GM12878 (cell line): ENCODE measurements around the gene RWDD4. TPM values are rescaled to one million over a fixed set of nuclear protein-coding genes. Genes with fewer than 3 reads are reported as not detected.

ENCODE experiments used
- ATAC-seq: fragments of 200-7000 bp; cut with Tn5 transposase; 3 replicates; pipeline ENCODE4 v1.9.1; 2020; ENCODE audit warnings: mild to moderate bottlenecking, moderate library complexity
- BruUV-seq: library from RNA; stranded (reverse); fragments of 400-500 nt; replicated peaks from 2 replicates; lab custom pipeline; 2021; lab: Mats Ljungman, UMichigan
- CTCF ChIA-PET: fragments of 300-600 bp; sonication (Branson Sonifier 250); formaldehyde crosslinking; extraction: SDS; loops from one replicate; lab custom pipeline; 2021; ENCODE audit warnings: inconsistent platforms; lab: Yijun Ruan, JAX
- POLR2A ChIA-PET: fragments of 350-600 bp; formaldehyde crosslinking; extraction: SDS; loops from one replicate; lab custom pipeline; 2021; ENCODE audit warnings: inconsistent platforms; lab: Charles Lee
- RAD21 ChIA-PET: fragments of 300-600 bp; sonication (Branson Sonifier 250); formaldehyde crosslinking; loops from one replicate; lab custom pipeline; 2023; ENCODE audit warnings: antibody characterized with exemption; ENCODE audit not compliant: unreplicated experiment; lab: Charles Lee
- SMC1A ChIA-PET: fragments of 300-600 bp; sonication (Branson Sonifier 250); formaldehyde crosslinking; loops from one replicate; lab custom pipeline; 2023; ENCODE audit not compliant: unreplicated experiment, uncharacterized antibody; lab: Charles Lee
- DNase-seq: peaks from one replicate; pipeline ENCODE4 v3.0.0-alpha.2; 2011; ENCODE audit warnings: low read depth, low spot score
- FAIRE-seq: peaks from 3 replicates; lab custom pipeline; 2011; peaks lifted over from hg19 to GRCh38; lab: Jason Lieb, UNC
- H2AFZ ChIP-seq: 2 replicates; pipeline ENCODE4 v1.6.0; 2011; ENCODE audit warnings: low read depth, low read length, control low read depth; ENCODE audit not compliant: control insufficient read depth
- H3K27ac ChIP-seq: 2 replicates; pipeline ENCODE4 v1.5.1; 2011; ENCODE audit warnings: control low read depth; ENCODE audit not compliant: control insufficient read depth, insufficient read depth
- H3K27me3 ChIP-seq, 2 experiments: replicated peaks in 1 of 2; 2 replicates each; pipeline versions ENCODE4 v1.6.0 to v1.6.1; 2011; ENCODE audit warnings: low read length in 1 of 2; ENCODE audit not compliant: control insufficient read depth in 2 of 2, insufficient read depth in 2 of 2
- H3K36me3 ChIP-seq, 2 experiments: 2 replicates each; pipeline ENCODE4 v1.5.1; 2011; ENCODE audit warnings: low read length in 1 of 2; ENCODE audit not compliant: control insufficient read depth in 2 of 2, insufficient read depth in 2 of 2
- H3K4me1 ChIP-seq: 2 replicates; pipeline ENCODE4 v1.6.1; 2011; ENCODE audit warnings: mild to moderate bottlenecking, low read length, moderate library complexity, mixed read lengths; ENCODE audit not compliant: control insufficient read depth, insufficient read depth
- H3K4me2 ChIP-seq: 2 replicates; pipeline ENCODE4 v1.6.0; 2011; ENCODE audit warnings: control low read depth; ENCODE audit not compliant: control insufficient read depth, insufficient read depth
- H3K4me3 ChIP-seq: fragments of 200-600 bp; sonication (generic); 2 replicates; pipeline ENCODE4 v1.5.1; 2016
- H3K79me2 ChIP-seq: 2 replicates; pipeline ENCODE4 v1.6.0; 2011; ENCODE audit warnings: low read length; ENCODE audit not compliant: control insufficient read depth, insufficient read depth
- H3K9ac ChIP-seq: 2 replicates; pipeline ENCODE4 v1.8.0; 2011; ENCODE audit warnings: low read length, control low read depth, mixed read lengths; ENCODE audit not compliant: control insufficient read depth, insufficient read depth
- H3K9me3 ChIP-seq: replicated peaks from 3 replicates; pipeline ENCODE4 v1.5.1; 2011; ENCODE audit warnings: mild to moderate bottlenecking, low read length; ENCODE audit not compliant: control insufficient read depth, insufficient read depth
- H4K20me1 ChIP-seq: 2 replicates; pipeline ENCODE4 v1.6.0; 2011; ENCODE audit not compliant: control insufficient read depth, insufficient read depth
- CBX3 ChIP-seq: fragments of 200-600 bp; sonication (generic); IDR thresholded peaks from 2 replicates; pipeline ENCODE4 v1.6.1; 2016; ENCODE audit warnings: low read depth, borderline replicate concordance
- CEBPB ChIP-seq, 2 experiments: fragments of 150-350 bp in 1 of 2; IDR thresholded peaks; 2 replicates each; pipeline ENCODE4 v1.6.1; 2012 to 2014; ENCODE audit warnings: low read depth in 2 of 2, low read length in 2 of 2, borderline replicate concordance in 1 of 2, inconsistent platforms in 1 of 2
- IKZF2 ChIP-seq, 2 experiments: fragments of 450-650 bp; IDR thresholded peaks; 2 replicates each; pipeline ENCODE4 v1.6.1; 2017; ENCODE audit warnings: mild to moderate bottlenecking in 2 of 2, moderate library complexity in 2 of 2
- JUND ChIP-seq: IDR thresholded peaks from 2 replicates; pipeline ENCODE4 v1.6.1; 2012; ENCODE audit warnings: low read depth, mild to moderate bottlenecking, low read length, improper control_type of control experiment, moderate library complexity
- MYB ChIP-seq: fragments of 150-350 bp; IDR thresholded peaks from 2 replicates; pipeline ENCODE4 v1.6.1; 2014; ENCODE audit warnings: mild to moderate bottlenecking, low read depth, low read length, borderline replicate concordance
- NRF1 ChIP-seq: conservative IDR thresholded peaks from 2 replicates; pipeline ENCODE4 v1.6.1; 2011; ENCODE audit warnings: mild to moderate bottlenecking, low read depth, low read length, improper control_type of control experiment
- POLR2AphosphoS5 ChIP-seq: IDR thresholded peaks from 2 replicates; pipeline ENCODE4 v1.6.1; 2011; ENCODE audit warnings: mild to moderate bottlenecking, low read length, inconsistent platforms
- RAD21 ChIP-seq: IDR thresholded peaks from 2 replicates; pipeline ENCODE4 v1.6.1; 2011; ENCODE audit warnings: mild to moderate bottlenecking, low read depth, low read length, moderate library complexity; ENCODE audit not compliant: insufficient read depth
- SIX5 ChIP-seq: IDR thresholded peaks from 2 replicates; pipeline ENCODE4 v1.6.1; 2011; ENCODE audit warnings: mild to moderate bottlenecking, low read depth, low read length, moderate library complexity; ENCODE audit not compliant: severe bottlenecking
- SMAD5 ChIP-seq: IDR thresholded peaks from 2 replicates; pipeline ENCODE4 v1.6.1; 2016; ENCODE audit warnings: antibody characterized with exemption, low read depth
- SREBF1 ChIP-seq: IDR thresholded peaks from 2 replicates; pipeline ENCODE4 v1.6.1; 2012; ENCODE audit warnings: mild to moderate bottlenecking, low read length
- YY1 ChIP-seq: IDR thresholded peaks from 2 replicates; pipeline ENCODE4 v1.6.1; 2011; ENCODE audit warnings: low read depth, mild to moderate bottlenecking, low read length
- ZBED1 ChIP-seq: IDR thresholded peaks from 2 replicates; pipeline ENCODE4 v1.6.1; 2016; ENCODE audit warnings: borderline replicate concordance
- WGBS: methylation state at CpG from one replicate; pipeline ENCODE4 v1.1.6; 2016; ENCODE audit warnings: low lambda C conversion rate; ENCODE audit not compliant: insufficient replicate concordance, insufficient coverage; ENCODE audit errors: missing lambda C conversion rate; 5-methylcytosine and 5-hydroxymethylcytosine counted together
- in situ Hi-C: fragments of 300-500 bp; cut with MboI; formaldehyde crosslinking; loops from 9 replicates; pipeline ENCODE4 v1.14.3; 2018; ENCODE audit warnings: mixed read lengths
- intact Hi-C: fragments of 100-400 bp; cut with micrococcal nuclease; formaldehyde crosslinking; loops from one replicate; pipeline ENCODE4 v1.14.2; 2022; ENCODE audit not compliant: unreplicated experiment
- polyA plus RNA-seq, 11 experiments: library from polyadenylated mRNA; depleted of rRNA in 4 of 11; unstranded in 6 of 11; stranded (reverse) in 5 of 11; fragments of >200 nt; fragmentation: Nextera tagmentation in 4 of 11; fragmentation: Illumina TruSeq in 1 of 11; extraction: Ambion mirVana in 4 of 11; extraction: Trizol in 1 of 11; gene quantifications; 1 replicate in 1 of 11; 2 replicates in 10 of 11; pipeline versions ENCODE4 v1.2.1 to v1.2.3, GENCODE V29; 2011 to 2016; ENCODE audit warnings: inconsistent platforms in 2 of 11, missing spikeins in 2 of 11, low read depth in 1 of 11
- total RNA-seq, 4 experiments: library from RNA; depleted of rRNA in 3 of 4; stranded (reverse); fragments of >200 nt in 3 of 4; fragmentation: Illumina TruSeq in 1 of 4; extraction: Trizol in 1 of 4; gene quantifications; 2 replicates each; pipeline versions ENCODE4 v1.2.1 to v1.2.3, GENCODE V29; 2013 to 2021
- TF ChIP-seq, protein P1 (sequence below): fragments of 450-650 bp; IDR thresholded peaks from 2 replicates; pipeline ENCODE4 v1.6.1; 2017; ENCODE audit warnings: mild to moderate bottlenecking, moderate library complexity

The RWDD4 gene
- total and polyA plus RNA-seq, 10 of the 15 experiments (the other 5 are each of a cell fraction or from before 2014, with no cell fraction given): 11.2 to 37.8 (median 19.9) TPM

DNA sequence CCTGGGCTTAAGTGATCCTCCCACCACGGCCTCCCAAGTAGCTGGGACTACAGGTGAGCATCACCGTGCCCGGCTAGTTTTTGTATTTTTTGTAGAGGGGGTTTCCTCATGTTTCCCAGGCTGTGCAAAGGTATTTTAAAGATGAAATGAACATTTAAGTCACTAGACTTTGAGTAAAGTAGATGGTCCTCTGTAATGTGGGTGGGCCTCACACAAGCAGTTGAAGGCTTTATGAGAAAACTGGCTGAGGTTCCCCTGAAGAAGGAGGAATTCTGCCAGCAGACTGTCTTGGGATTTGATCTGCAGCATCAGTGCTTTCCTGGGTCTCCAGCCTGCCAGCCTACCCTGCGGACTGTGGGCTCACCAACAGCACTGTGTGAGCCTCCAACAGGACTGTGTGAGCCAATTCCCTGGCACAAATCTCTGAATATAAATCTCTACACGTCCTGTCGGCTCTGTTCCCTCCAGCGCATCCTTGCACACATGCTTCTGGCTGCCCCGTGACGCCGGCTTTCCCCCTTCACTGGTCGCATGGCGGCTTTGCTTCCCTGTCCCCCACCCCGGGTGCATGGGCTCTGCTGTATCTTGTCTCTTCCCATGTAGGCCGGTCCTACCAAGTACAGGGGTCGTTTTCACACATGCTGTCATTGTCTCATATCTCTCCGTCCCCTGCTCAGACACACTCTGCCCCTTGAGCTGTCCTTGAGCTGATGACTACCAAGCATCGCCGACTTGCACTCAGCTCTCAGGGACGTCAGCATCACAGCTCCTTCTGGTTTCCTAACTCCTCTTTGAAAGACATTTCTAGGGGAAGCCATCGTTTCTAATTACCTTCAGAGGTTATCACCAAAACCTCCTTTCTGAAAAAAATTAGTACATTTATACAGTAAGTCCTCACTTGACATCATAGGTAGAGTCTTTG, 46.4 kb downstream of the RWDD4 start:
- Histone ChIP-seq H3K4me2 (no peak overlapping the region), H3K9ac (no peak overlapping the region)
- no peak for ATAC-seq

DNA sequence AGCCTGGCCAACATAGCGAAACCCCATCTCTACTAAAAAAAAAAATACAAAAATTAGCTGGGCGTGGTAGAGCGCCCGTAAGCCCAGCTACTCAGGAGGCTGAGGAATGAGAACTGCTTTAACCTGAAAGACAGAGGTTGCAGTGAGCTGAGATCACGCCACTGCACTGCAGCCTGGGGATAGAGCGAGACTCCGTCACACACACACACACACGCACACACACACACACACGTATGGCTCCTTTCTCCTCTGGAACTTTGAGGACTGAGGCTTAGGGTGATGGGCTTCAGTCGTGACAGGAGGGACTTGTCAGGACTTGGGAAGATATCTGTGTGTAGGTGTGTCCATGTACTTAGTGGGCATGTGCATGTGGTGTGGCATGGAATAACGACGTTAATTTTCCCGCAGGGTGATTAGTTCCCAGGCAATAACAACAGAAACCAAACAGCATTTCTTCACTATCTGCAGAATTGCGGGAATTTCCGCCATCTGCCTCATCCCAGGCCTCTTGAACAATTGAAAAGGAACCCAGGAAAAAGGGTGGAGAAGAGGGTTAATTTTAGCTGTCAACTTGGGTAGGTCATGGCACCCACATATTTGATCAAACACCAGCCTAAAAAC, 47.7 kb downstream of the RWDD4 start:
- no peak overlapping the region for H3K4me3 ChIP-seq
- no peaks in the 10 kb centered on the region for H3K79me2 ChIP-seq
- POLR2A ChIA-PET: no interaction called here
- in situ Hi-C loops: no loop called here
- ATAC-seq (no peak), DNase-seq (no peak), FAIRE-seq (no peak)
- 74% methylated on average over 15 of the region's 15 CpGs for whole genome bisulfite sequencing
- H3K27me3 ChIP-seq: no peaks in the 10 kb centered on the region
- no peak overlapping the region for H3K9ac ChIP-seq
- no peaks in the 10 kb centered on the region for H3K4me1 ChIP-seq
- H2AFZ ChIP-seq: no peak overlapping the region
- no peak overlapping the region for H3K27ac ChIP-seq
- SMC1A ChIA-PET: no interaction called here
- intact Hi-C loops: no loop called here
- H4K20me1 ChIP-seq: no peaks in the 10 kb centered on the region
- H3K4me2 ChIP-seq: no peak overlapping the region
- no peaks in the 10 kb centered on the region for H3K9me3 ChIP-seq
- CTCF ChIA-PET: no interaction called here
- RAD21 ChIA-PET: no interaction called here
- H3K36me3 ChIP-seq: no peaks in the 10 kb centered on the region
- no TSS peak for BruUV-seq
- TF ChIP-seq CBX3 (no peak), SMAD5 (no peak), JUND (no peak), CEBPB (IDR thresholded peaks at IDR 0.05; ENCODE audit: borderline replicate concordance in 1 of 2, low read depth in 2 of 2, low read length in 2 of 2) (no peak), POLR2AphosphoS5 (no peak), IKZF2 (IDR thresholded peaks at IDR 0.05) (no peak), MYB (no peak), YY1 (no peak), ZBED1 (no peak), SREBF1 (no peak)
- TF ChIP-seq, protein P1, sequence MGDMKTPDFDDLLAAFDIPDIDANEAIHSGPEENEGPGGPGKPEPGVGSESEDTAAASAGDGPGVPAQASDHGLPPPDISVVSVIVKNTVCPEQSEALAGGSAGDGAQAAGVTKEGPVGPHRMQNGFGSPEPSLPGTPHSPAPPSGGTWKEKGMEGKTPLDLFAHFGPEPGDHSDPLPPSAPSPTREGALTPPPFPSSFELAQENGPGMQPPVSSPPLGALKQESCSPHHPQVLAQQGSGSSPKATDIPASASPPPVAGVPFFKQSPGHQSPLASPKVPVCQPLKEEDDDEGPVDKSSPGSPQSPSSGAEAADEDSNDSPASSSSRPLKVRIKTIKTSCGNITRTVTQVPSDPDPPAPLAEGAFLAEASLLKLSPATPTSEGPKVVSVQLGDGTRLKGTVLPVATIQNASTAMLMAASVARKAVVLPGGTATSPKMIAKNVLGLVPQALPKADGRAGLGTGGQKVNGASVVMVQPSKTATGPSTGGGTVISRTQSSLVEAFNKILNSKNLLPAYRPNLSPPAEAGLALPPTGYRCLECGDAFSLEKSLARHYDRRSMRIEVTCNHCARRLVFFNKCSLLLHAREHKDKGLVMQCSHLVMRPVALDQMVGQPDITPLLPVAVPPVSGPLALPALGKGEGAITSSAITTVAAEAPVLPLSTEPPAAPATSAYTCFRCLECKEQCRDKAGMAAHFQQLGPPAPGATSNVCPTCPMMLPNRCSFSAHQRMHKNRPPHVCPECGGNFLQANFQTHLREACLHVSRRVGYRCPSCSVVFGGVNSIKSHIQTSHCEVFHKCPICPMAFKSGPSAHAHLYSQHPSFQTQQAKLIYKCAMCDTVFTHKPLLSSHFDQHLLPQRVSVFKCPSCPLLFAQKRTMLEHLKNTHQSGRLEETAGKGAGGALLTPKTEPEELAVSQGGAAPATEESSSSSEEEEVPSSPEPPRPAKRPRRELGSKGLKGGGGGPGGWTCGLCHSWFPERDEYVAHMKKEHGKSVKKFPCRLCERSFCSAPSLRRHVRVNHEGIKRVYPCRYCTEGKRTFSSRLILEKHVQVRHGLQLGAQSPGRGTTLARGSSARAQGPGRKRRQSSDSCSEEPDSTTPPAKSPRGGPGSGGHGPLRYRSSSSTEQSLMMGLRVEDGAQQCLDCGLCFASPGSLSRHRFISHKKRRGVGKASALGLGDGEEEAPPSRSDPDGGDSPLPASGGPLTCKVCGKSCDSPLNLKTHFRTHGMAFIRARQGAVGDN: no peak

More for the DNA sequence above, 46.4 kb downstream of the RWDD4 start:
- POLR2A ChIA-PET: no interaction called here
- 51% methylated on average over 20 of the region's 20 CpGs for WGBS
- no peaks in the 10 kb centered on the region for H3K27me3 ChIP-seq
- no peaks in the 10 kb centered on the region for H3K9me3 ChIP-seq
- H3K4me1 ChIP-seq: no peaks in the 10 kb centered on the region
- no peaks in the 10 kb centered on the region for H4K20me1 ChIP-seq
- H2AFZ ChIP-seq: no peak overlapping the region
- intact Hi-C loops (no loop called here), in situ Hi-C loops (no loop called here)
- SMC1A ChIA-PET: interaction anchor here (1.3 to 1.7 kb wide), 2 partner anchors 10 to 13 kb away, joined by 3 to 5 read pairs; no protein-coding TSS in a partner anchor
- RAD21 ChIA-PET: no interaction called here
- DNase-seq: no peak
- FAIRE-seq: no peak
- H3K4me3 ChIP-seq: no peak overlapping the region
- TF ChIP-seq NRF1 (no peak), RAD21 (no peak), SIX5 (no peak)
- H3K79me2 ChIP-seq: no peaks in the 10 kb centered on the region
- CTCF ChIA-PET: no interaction called here
- H3K36me3 ChIP-seq: no peaks in the 10 kb centered on the region
- BruUV-seq: no TSS peak
- no peak overlapping the region for H3K27ac ChIP-seq
